Astrocyte (in vitro differentiated cells and primary cell): ENCODE measurements around the gene HNMT. TPM values are rescaled to one million over a fixed set of nuclear protein-coding genes. Genes with fewer than 3 reads are reported as not detected.

ENCODE experiments used
- DNase-seq: peaks from one replicate; pipeline ENCODE4 v3.0.0-alpha.2; 2010; ENCODE audit warnings: low read depth
- FAIRE-seq: peaks from 2 replicates; lab custom pipeline; 2011; peaks lifted over from hg19 to GRCh38; lab: Jason Lieb, UNC
- H2AFZ ChIP-seq: 2 replicates; pipeline ENCODE4 v1.6.0; 2012; ENCODE audit warnings: low read depth, low read length, inconsistent platforms
- H3K27ac ChIP-seq: 2 replicates; pipeline ENCODE4 v1.5.1; 2011; ENCODE audit warnings: low read depth, low read length, inconsistent platforms
- H3K27me3 ChIP-seq: 2 replicates; pipeline ENCODE4 v1.6.0; 2011; ENCODE audit warnings: low read length, inconsistent platforms; ENCODE audit not compliant: insufficient read depth
- H3K36me3 ChIP-seq: 2 replicates; pipeline ENCODE4 v1.5.1; 2011; ENCODE audit warnings: low read length, inconsistent platforms; ENCODE audit not compliant: insufficient read depth
- H3K4me1 ChIP-seq: 2 replicates; pipeline ENCODE4 v1.5.1; 2011; ENCODE audit warnings: low read length, inconsistent platforms; ENCODE audit not compliant: insufficient read depth
- H3K4me2 ChIP-seq: 2 replicates; pipeline ENCODE4 v1.6.0; 2012; ENCODE audit warnings: low read length, inconsistent platforms
- H3K4me3 ChIP-seq: 2 replicates; pipeline ENCODE4 v1.5.1; 2011; ENCODE audit warnings: low read depth, mild to moderate bottlenecking, low read length, inconsistent platforms; ENCODE audit not compliant: insufficient read depth
- H3K79me2 ChIP-seq: 2 replicates; pipeline ENCODE4 v1.6.0; 2012; ENCODE audit warnings: mild to moderate bottlenecking, low read length, inconsistent platforms; ENCODE audit not compliant: insufficient read depth
- H3K9ac ChIP-seq: 2 replicates; pipeline ENCODE4 v1.6.0; 2012; ENCODE audit warnings: mild to moderate bottlenecking, low read length, inconsistent platforms
- H3K9me3 ChIP-seq: 2 replicates; pipeline ENCODE4 v1.5.1; 2012; ENCODE audit warnings: low read depth, mild to moderate bottlenecking, low read length, inconsistent platforms; ENCODE audit not compliant: insufficient read depth
- H4K20me1 ChIP-seq: 2 replicates; pipeline ENCODE4 v1.6.0; 2012; ENCODE audit warnings: low read length, inconsistent platforms; ENCODE audit not compliant: insufficient read depth
- H3K27ac Mint-ChIP-seq: one replicate; pipeline ENCODE4 v1.8.0; 2021; ENCODE audit warnings: mild to moderate bottlenecking, mixed read lengths; ENCODE audit not compliant: unreplicated experiment
- H3K27me3 Mint-ChIP-seq: one replicate; pipeline ENCODE4 v1.8.0; 2021; ENCODE audit warnings: low read depth, mixed read lengths; ENCODE audit not compliant: unreplicated experiment
- H3K36me3 Mint-ChIP-seq: one replicate; pipeline ENCODE4 v1.8.0; 2021; ENCODE audit warnings: low read depth, mixed read lengths; ENCODE audit not compliant: unreplicated experiment
- H3K4me1 Mint-ChIP-seq: one replicate; pipeline ENCODE4 v1.8.0; 2021; ENCODE audit warnings: low read depth, mixed read lengths; ENCODE audit not compliant: unreplicated experiment
- H3K4me3 Mint-ChIP-seq: one replicate; pipeline ENCODE4 v1.8.0; 2021; ENCODE audit warnings: mild to moderate bottlenecking, moderate library complexity, mixed read lengths; ENCODE audit not compliant: unreplicated experiment
- H3K9me3 Mint-ChIP-seq: one replicate; pipeline ENCODE4 v1.8.0; 2021; ENCODE audit warnings: mild to moderate bottlenecking, mixed read lengths; ENCODE audit not compliant: unreplicated experiment
- CTCF ChIP-seq: IDR thresholded peaks from 2 replicates; pipeline ENCODE4 v1.5.1; 2011; ENCODE audit warnings: low read depth, mild to moderate bottlenecking, inconsistent platforms, low read length, moderate library complexity; ENCODE audit not compliant: insufficient read depth
- EZH2 ChIP-seq: IDR thresholded peaks from 2 replicates; pipeline ENCODE4 v1.6.1; 2012; ENCODE audit warnings: mild to moderate bottlenecking, low read length, inconsistent platforms; ENCODE audit not compliant: insufficient read depth
- total RNA-seq: library from RNA; stranded (reverse); gene quantifications from 2 replicates; pipeline ENCODE4 v1.2.1, GENCODE V29; 2021

Gene HNMT
- total RNA-seq, 1 donor from 2014 or later, result 15.3 TPM

GRCh38 chr2:138058427-138058826 is 94.2 kb downstream of the HNMT start:
- H3K27me3 ChIP-seq, result no peaks in the 10 kb centered on the region
- H3K79me2 ChIP-seq, result no peaks in the 10 kb centered on the region
- DNase-seq, result no peak
- H3K4me2 ChIP-seq, result no peak overlapping the region
- H3K9me3 ChIP-seq, result no peaks in the 10 kb centered on the region
- H3K27me3 Mint-ChIP-seq, result no peaks in the 10 kb centered on the region
- H3K4me1 Mint-ChIP-seq, result no peaks in the 10 kb centered on the region
- no peak for FAIRE-seq
- TF ChIP-seq EZH2, result no peak
- no peak overlapping the region for H3K4me3 ChIP-seq
- no peaks in the 10 kb centered on the region for H3K9me3 Mint-ChIP-seq
- no peak overlapping the region for H3K4me3 Mint-ChIP-seq
- no peaks in the 10 kb centered on the region for H4K20me1 ChIP-seq
- H3K9ac ChIP-seq, result no peak overlapping the region
- H3K36me3 ChIP-seq, result no peaks in the 10 kb centered on the region
- no peaks in the 10 kb centered on the region for H3K36me3 Mint-ChIP-seq
- no peak overlapping the region for H3K27ac ChIP-seq
- no peak overlapping the region for H2AFZ ChIP-seq
- no peak overlapping the region for H3K27ac Mint-ChIP-seq
- H3K4me1 ChIP-seq, result peaks cover 10% of the 10 kb centered on the region

GRCh38 chr2:138059487-138060300 is 95.4 kb downstream of the HNMT start:
- peak; percentile 69 for DNase-seq
- no peaks in the 10 kb centered on the region for H3K36me3 Mint-ChIP-seq
- peaks cover 10% of the 10 kb centered on the region for H3K4me1 ChIP-seq
- no peak overlapping the region for H3K27ac ChIP-seq
- H4K20me1 ChIP-seq, result no peaks in the 10 kb centered on the region
- H3K4me3 ChIP-seq, result no peak overlapping the region
- no peaks in the 10 kb centered on the region for H3K27me3 ChIP-seq
- H3K9me3 ChIP-seq, result no peaks in the 10 kb centered on the region
- FAIRE-seq, result no peak
- H3K27ac Mint-ChIP-seq, result no peak overlapping the region
- H3K4me3 Mint-ChIP-seq, result no peak overlapping the region
- TF ChIP-seq EZH2, result no peak
- TF ChIP-seq CTCF, result no peak
- H3K9ac ChIP-seq, result no peak overlapping the region
- H3K9me3 Mint-ChIP-seq, result no peaks in the 10 kb centered on the region
- no peaks in the 10 kb centered on the region for H3K27me3 Mint-ChIP-seq
- no peak overlapping the region for H2AFZ ChIP-seq
- H3K79me2 ChIP-seq, result no peaks in the 10 kb centered on the region
- H3K36me3 ChIP-seq, result no peaks in the 10 kb centered on the region
- no peaks in the 10 kb centered on the region for H3K4me1 Mint-ChIP-seq
- H3K4me2 ChIP-seq, result peak overlapping the region; percentile 30

GRCh38 chr2:138060301-138060635 is 96.0 kb downstream of the HNMT start:
- no peaks in the 10 kb centered on the region for H3K27me3 Mint-ChIP-seq
- H3K4me3 Mint-ChIP-seq, result no peak overlapping the region
- no peaks in the 10 kb centered on the region for H3K4me1 Mint-ChIP-seq

More at GRCh38 chr2:138060301-138060635, 96.0 kb downstream of the HNMT start:
- Mint-ChIP-seq H3K36me3 (no peaks in the 10 kb centered on the region), H3K9me3 (no peaks in the 10 kb centered on the region), H3K27ac (no peak overlapping the region)
- Histone ChIP-seq H4K20me1 (no peaks in the 10 kb centered on the region), H3K9me3 (no peaks in the 10 kb centered on the region), H3K4me1 (peaks cover 10% of the 10 kb centered on the region), H3K27me3 (no peaks in the 10 kb centered on the region), H3K4me3 (no peak overlapping the region), H3K79me2 (no peaks in the 10 kb centered on the region), H3K36me3 (no peaks in the 10 kb centered on the region), H3K27ac (no peak overlapping the region), H3K9ac (no peak overlapping the region), H3K4me2 (peak overlapping the region; percentile 30), H2AFZ (no peak overlapping the region)
- DNase-seq (peak; percentile 95), FAIRE-seq (peak; percentile 50)
- TF ChIP-seq CTCF, result no peak
- no peak for TF ChIP-seq EZH2
